NCI-H1436 (cell line): Measurements from ENCODE around the gene LRRC37B.
A peak's percentile ranks its signal among the peaks of the same experiment; 100 is the strongest.
"Not testable (repeated sequence)": the region's sequence is repeated elsewhere in the genome, so short reads cannot be mapped to it uniquely, and the experiment has no call there.

ENCODE experiments used
- DNase-seq: peaks from one replicate; lab custom pipeline; 2025; lab: John Stamatoyannopoulos, UW

Gene LRRC37B

DNA sequence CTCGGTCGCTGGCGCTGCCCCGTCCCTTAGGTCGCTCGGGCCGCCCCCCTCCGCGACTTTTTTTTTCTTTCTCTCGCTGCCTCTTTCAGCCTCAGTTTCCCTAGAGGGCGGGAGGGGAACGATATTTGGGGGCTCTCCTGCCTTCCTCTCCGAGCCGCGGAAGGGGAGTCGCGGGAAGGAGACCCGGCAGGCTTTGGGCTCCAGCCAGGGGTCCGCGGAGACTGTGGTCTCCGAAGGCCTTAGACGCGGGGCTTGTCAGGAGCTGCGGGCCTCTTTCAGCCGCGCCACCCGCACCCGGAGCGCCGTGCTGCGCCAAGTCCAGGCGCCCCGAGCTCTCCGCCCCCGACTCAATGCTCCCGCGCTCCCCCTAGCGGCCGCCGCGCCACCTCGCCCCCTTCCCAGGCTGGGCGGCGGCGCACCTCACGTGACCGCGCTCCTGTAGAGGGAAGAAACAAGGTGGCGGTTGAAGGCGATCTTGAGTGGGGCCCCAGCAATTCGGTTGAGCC is at the start of gene LRRC37B:
LRRC37B (plus strand) TSS at position 427 of the 506 bp plus-strand sequence. CDS start 14,010 bp downstream, outside the sequence.
- peak; percentile 85 for DNase-seq

DNA sequence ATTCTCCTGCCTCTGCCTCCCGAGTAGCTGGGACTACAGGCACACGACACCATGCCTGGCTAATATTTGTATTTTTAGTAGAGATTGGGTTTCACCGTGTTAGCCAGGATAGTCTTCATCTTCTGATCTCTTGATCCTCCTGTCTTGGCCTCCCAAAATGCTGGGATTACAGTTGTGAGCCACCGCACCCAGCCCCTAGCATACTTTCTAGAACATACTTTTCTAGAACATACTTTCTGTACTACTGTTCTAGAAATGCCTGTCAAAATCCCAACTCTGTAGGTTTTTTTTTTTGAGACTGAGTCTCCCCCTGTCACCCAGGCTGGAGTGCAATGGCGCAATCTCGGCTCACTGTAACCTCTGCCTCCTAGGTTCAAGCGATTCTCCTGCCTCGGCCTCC is 43.1 kb upstream of the LRRC37B start:
- not testable (repeated sequence) for DNase-seq

DNA sequence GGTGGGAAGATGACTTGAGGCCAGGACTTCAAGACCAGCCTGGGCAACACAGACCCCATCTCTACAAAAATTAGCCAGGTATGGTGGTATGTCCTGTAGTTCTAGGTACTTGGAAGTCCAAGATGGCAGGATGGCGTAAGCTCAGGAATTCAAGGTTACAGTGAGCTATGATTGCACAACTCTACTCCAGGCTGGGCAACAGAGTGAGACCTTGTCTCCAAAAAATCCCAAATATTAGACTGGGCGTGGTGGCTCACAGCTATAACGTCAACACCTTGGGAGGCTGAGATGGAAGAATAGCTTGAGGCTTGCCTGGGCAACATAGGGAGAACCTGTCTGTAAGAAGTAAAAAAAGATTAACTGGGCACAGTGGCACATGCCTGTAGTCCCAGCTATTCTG is 39.5 kb upstream of the LRRC37B start:
- DNase-seq = no peak

DNA sequence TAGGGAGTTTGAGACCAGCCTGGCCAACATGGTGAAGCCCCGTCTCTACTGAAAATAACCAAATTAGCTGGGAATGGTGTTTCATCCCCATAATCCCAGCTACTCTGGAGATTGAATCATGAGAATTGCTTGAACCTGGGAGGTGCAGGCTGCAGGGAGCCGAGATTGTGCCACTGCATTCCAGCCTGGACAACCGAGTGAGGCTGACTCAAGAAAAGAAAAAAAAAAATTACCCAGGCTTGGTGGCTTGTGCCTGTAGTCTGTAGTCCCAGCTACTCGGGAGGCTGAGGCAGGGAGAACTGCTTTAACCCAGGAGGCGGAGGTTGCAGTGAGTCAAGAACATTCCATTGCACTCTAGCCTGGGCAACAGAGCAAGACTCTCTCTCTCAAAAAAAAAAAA is 36.8 kb upstream of the LRRC37B start:
- not testable (repeated sequence) for DNase-seq

DNA sequence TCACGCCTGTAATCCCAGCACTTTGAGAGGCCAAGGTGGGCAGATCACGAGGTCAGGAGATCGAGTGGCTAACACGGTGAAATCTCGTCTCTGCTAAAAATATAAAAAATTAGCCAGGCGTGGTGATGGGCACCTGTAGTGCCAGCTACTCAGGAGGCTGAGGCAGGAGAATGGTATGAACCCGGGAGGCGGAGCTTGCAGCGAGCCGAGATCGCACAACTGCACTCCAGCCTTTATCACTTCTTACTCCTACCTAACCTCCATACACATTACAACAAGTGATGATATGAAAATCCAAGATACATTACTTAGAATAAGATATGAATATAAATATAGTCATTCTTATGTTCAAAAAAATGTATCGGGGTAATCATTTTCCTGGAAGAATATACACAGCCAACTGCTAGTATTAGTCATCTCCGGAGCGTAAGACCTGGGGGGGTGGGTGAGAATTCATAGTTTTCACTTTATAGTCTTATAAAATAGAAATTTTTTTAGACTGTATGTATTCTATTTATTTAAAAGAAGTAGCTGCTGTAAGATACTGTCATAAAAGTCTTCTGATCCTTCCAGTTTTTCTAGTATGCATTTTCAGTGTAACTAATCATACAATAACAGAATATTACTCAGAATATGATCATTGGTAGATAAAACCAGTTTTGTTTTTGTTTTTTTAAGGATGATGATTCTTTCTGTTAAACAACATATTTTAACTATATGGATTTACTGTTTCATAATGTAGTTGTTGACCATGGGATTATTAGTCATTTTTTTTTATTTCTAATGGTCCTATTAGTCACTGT is 32.7 kb upstream of the LRRC37B start:
- DNase-seq = not testable (repeated sequence)

DNA sequence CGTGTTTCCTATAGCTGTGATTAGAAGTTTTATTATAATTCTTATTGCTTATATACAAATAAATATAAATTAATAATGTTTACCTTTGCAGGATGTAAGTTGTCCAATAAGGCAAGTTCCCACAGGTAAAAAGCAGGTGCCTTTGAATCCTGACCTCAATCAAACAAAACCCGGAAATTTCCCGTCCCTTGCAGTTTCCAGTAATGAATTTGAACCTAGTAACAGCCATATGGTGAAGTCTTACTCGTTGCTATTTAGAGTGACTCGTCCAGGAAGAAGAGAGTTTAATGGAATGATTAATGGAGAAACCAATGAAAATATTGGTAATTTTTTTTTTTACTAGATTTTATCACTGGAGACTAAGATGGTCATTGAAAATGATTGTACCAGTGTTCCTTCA is 31.8 kb upstream of the LRRC37B start:
- DNase-seq = not testable (repeated sequence)

DNA sequence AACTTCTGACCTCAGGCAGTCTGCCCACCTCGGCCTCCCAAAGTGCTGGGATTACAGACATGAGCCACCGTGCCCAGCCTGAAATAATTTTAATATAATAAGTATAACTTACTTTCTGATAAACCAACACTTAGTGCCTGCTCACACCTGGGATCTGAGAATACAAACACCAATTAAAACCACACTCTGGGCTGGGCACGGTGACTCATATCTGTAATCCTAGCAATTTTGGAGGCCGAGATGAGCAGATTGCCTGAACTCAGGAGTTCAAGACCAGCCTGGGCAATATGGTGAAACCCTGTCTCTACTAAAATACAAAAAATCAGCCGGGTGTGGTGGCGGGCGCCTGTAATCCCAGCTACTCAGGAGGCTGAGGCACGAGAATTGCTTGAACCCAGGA is 15.4 kb upstream of the LRRC37B start:
- DNase-seq = not testable (repeated sequence)

DNA sequence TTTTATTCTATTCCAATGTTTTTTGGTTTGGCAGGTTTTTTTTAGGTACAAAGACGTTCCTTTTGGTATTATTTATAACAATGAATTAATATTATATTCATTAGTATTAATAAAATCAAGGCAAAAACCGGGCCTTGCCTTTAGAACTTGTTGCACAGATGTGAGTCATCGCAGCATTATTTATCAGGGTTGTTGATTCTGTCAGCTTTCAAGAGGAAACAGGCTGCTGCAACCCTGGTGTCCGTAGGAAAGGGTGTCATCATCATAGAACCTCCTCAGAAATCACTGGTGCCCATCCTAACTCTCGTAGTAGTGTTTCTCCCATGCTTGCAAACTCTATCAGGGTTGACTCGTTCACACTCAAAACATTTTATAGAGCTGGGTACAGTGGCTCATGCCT is 10.2 kb upstream of the LRRC37B start:
- DNase-seq = no peak

DNA sequence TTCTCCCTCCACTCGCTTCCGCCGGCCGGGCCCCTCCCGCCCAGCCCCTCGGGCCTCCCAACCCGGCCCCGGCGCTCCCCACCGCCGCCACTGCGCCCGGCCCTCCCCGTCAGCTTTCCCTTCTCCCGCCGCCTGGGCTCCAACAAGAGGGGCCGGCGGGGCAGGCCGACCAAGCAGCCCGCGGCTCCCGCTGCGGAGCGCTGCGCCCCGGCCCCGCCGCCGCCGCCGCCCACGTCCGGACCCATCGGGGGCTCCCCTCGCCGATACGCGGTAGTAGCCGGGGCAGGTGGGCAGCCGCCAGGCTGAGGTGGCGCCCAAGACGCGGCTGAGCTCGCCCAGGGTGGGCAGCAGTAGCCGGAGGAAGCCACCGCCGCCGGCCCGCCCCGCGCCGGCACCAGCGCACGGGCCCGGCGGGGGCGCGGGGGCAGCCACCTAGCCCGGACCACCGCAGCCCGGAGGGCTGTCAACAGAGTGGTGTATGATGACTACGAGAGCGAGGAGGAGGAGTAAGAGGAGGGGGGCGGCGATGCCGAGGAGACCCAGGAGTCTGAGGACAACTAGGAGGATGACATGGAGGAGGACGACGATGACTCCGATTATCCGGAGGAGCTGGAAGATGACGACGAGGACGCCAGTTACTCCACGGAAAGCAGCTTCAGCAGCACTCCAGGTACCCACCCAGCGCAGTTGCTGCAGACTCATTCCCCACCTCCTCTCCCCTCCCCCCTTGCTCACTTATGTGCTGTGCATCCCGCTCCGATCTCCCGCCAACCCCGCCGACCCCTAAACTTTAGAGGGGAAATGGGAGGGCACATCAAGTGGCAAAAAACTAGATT is 498 bp downstream of the LRRC37B start:
- DNase-seq = peak; percentile 48

DNA sequence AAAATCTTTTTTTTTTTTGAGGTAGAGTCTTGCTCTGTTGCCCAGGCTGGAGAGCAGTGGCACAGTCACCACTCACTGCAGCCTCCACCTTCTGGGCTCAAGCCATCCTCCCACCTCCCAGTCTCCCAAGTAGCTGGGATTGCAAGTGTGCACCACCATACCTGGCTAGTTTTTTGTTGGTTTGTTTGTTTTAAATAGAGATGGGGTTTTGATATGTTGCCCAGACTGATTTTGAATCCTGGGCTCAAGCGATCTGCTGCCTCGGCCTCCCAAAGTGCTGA is 2.0 kb downstream of the LRRC37B start:
- DNase-seq = no peak

DNA sequence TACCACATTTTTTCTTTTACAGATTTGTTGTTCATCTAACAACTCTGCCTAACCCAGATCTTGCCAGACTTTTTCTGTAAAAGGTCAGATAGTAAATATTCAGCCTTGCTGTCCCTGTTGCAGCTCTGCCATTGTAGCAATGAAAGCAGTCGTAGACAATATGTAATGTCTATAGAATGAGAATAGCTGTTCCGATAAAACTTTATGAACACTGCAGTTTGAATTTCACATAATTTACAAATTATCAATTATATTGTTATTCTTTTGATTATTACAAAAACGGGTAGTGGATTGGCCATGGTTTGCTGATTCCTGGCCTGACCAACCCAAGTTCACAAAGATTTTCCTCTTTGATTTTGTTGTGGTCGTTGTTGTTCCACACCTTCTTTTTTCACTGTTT is 2.9 kb downstream of the LRRC37B start:
- DNase-seq = no peak

DNA sequence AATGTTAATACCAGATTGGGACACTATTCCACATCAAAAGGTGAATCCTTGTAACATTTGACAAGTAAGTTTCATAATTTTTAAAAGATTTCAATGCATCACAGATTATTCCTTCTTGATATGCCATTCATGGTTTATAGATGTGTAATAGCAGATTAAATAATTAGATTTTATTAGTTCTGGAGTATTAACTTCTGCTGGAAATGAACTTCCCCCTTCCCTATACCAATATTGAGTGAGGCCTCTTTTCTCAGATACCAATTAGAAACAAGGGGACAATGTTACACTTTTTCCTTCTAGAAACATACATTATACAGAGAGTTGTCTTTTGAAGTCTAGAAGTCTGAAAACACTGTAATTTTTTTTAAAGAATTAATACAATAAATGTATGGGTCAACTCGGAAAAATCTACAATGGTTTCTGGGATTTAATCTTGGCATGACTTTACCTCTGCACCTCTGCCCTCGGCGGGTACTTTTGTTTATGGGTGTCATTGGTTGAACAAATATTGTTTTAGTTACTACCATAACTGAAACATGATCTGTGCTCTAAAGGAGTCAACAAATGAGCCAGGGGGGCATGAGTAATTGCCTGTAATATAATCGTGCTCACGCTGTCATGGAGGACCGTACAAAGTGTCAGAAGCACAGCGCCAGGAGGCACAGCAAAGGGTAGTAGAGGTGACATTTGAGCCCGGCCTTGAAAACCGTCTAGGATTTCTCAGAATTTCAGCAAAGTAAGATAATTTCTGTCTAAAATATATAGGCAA is 8.2 kb downstream of the LRRC37B start:
- peak; percentile 81 for DNase-seq

DNA sequence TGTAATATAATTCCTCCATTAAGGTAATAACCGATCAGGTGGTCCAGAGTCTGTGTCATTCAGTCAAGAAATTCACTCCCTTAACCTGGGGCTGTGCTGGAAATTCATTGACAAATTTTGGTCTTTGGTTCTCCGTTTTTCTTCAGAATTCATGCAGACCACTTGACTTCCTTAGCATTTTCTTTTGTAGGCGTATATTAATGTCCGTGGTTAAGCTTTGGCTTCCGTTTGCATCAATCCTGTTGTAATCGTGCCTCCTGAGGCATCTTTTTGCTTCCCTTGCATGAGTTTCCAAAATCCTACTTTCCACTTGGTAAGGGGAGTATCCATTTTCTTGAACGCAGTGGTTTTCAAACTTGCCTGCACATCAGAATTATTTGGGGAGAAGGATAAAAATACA is 9.0 kb downstream of the LRRC37B start:
- no peak for DNase-seq

DNA sequence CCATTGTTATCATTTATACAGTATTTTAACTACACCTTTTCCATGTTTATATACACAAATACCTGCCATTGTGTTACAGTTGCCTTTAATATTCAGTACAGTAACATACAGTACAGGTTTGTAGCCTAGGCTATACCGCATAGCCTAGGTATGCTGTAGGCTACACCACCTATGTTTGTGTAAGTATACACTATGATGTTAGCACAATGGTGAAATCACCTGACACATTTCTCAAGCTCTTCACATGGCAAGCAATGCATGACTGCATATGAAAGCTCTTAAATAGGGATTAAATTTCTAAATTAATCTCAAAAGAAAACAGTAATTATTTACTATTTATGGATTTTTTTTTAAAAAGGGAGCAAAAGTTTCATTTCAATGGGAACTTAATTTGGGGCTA is 12.0 kb downstream of the LRRC37B start:
- no peak for DNase-seq

DNA sequence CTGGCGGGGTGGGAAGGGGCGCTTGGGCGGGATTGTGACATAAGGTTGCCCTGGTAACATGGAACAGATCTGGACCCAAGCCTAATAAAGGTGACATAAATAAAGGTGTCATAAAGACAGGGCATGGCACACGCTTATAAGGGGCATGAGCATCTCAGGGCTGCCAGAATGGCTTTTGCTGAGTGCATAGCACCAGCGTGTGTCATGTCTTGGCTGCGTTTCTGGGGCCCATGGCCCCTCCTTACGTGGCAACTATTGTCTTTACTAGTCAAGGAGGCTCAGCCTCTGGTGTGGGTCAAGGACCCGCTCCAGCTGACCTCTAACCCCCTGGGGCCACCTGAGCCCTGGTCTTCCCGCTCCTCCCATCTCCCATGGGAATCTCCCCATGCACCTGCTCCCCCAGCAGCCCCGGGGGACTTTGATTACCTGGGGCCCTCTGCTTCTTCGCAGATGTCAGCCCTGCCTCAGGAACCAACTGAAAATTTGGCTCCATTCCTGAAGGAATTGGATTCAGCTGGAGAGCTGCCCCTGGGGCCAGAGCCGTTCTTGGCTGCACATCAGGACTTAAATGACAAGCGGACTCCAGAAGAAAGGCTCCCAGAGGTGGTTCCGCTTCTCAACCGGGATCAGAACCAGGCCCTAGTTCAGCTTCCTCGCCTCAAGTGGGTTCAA is 13.9 kb downstream of the LRRC37B start:
- peak; percentile 68 for DNase-seq

DNA sequence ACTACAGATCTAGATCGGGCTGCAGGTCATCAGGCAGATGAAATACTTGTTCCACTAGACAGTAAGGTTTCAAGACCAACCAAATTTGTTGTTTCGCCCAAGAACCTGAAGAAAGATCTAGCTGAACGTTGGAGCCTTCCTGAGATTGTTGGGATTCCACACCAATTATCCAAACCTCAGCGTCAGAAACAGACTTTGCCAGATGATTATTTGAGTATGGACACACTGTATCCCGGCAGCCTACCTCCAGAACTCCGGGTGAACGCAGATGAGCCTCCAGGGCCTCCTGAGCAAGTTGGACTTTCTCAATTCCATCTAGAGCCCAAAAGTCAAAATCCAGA is 14.4 kb downstream of the LRRC37B start:
- DNase-seq = no peak

DNA sequence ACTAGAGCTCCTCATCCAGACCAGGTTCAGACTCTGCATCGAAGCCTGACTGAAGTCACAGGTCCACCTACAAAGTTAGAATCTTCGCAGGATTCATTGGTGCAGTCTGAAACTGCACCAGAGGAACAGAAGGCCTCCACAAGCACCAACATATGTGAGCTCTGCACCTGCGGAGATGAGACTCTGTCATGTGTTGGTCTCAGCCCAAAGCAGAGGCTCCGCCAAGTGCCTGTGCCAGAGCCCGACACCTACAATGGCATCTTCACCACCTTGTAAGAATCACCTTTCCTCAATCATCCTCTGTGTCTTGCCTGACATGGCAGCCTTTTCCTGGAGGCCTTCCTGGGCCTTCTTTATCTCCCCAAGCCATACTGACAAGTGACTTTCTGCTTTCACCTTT is 15.4 kb downstream of the LRRC37B start:
- not testable (repeated sequence) for DNase-seq

DNA sequence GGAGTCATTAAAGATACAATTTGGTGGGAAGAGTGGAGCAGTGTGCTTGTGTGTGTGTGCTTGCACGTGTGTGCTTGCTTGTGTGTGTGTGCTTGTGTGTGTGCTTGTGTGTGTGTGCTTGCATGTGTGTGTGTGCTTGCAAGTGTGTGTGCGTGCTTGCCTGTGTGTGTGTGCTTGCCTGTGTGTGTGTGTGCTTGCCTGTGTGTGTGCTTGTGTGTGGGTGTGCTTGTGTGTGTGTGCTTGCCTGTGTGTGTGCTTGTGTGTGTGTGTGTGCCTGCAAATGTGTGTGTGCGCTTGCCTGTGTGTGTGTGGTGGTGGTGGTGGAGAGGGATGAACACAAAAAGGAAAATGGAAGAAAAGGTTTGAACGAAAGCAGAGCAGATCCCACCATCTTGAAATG is 20.1 kb downstream of the LRRC37B start:
- DNase-seq = not testable (repeated sequence)

DNA sequence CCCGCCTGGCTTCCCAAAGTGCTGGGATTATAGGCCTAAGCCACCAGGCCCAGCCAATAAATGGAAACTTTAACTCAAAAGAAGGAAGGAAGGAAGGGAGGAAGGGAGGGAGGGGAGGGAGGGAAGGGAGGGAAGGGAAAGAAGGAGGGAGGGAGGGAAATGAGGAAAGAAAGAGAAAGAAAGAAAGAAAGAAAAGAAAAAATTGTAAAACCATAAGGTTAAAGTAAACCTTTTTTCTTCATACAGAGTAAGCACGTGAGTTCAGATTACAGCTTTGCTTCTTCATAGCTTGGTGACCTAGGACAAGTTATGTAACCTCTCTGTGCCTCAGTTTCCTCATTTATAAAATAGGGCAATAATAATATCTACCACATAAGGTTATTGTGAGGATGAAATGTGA is 26.0 kb downstream of the LRRC37B start:
- DNase-seq = no peak

DNA sequence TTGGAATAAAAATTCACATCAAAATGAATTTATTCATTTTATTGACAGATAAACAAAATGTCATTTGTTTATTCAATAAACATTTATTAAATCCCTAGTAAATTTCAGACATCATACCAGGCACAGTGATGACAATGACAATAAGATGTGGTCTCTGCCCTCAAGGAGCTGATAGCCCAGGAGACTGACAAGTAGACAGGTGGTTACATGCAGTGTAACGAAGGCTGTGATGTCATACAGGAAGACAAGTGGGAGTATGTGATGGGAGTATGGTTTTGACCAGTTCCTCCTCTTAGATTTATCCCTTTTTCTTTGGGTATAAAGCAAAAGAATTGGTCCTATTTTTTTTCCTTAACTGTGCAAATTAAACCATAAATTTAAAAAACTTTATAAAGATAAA is 26.6 kb downstream of the LRRC37B start:
- DNase-seq = not testable (repeated sequence)

DNA sequence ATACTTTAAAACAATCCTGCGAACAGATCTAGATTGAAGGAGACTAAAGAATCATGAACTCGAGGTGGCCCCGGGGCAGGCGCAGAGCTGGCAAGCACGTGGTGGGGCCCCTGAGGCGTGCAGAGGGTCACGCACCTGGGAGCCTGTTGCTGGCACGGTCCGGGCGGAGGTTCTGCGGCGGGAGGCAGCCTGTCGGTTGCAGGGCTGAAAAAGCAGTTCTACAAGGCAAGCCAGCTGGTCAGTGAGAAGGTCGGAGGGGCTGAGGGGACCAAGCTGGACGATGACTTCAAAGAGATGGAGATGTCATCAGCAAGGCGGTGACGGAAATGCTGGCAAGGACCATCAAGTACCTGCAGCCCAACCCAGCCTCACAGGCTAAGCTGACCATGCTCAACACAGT is 33.1 kb downstream of the LRRC37B start:
- DNase-seq = not testable (repeated sequence)

DNA sequence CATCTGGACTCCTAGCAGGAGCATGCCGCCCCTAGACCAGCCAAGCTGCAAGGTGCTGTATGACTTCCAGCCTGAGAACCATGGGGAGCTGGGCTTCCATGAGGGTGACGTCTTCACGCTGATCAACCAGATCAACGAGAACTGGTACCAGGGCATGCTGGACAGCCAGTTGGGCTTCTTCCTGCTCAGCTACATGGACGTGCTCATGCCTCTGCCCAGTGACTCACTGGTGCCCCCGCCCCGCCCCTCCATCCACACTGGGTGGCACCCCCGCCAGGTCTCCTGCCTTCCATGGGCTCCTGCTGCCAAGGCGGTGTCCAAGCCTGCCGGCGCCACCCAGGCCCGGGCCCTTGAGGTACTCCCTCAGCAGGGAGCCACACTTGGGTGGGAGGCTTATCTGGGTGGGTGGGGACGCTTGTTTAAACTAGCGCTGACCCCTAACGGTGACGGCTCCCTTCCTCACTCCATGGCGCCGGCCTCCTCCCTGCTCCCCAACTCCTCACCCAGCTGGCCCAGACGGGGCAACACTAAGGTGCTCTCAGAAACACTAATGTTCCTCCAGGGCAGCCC is 34.2 kb downstream of the LRRC37B start:
- not testable (repeated sequence) for DNase-seq
